HG02981 (cell line): Measurements from ENCODE around the gene CCDC149.

Source experiments
- ATAC-seq: cut with Tn5 transposase; IDR thresholded peaks from one replicate; pipeline ENCODE4 v1.9.1; 2021; ENCODE audit warnings: mild to moderate bottlenecking, moderate library complexity; ENCODE audit not compliant: unreplicated experiment

The CCDC149 gene

GRCh38 chr4:24845132-24845531, 67.7 kb downstream of the CCDC149 start:
- ATAC-seq = no peak

- no peak for ATAC-seq
These were observed 69.7 kb downstream of the CCDC149 start for GRCh38 chr4:24843096-24843495.

DNA sequence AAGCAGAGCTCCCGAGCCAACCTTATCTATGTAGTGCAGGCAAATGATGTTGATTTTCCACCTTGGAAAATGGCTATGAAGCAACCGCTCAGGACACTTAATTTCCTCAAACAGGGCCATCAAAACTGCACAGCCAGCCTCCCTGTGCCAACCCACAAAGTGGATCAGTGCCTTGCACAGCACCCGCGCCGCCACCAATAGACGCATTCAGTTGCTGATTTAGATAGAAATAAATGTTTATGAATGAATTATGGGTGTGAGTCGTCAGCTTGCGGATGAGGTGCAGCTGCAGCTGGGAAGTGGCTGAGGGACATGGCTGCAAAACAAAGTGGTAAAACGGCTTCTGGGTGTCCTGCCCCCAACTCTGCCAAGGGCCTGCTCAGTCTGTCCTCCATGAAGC, 70.5 kb downstream of the CCDC149 start:
- ATAC-seq = no peak

DNA sequence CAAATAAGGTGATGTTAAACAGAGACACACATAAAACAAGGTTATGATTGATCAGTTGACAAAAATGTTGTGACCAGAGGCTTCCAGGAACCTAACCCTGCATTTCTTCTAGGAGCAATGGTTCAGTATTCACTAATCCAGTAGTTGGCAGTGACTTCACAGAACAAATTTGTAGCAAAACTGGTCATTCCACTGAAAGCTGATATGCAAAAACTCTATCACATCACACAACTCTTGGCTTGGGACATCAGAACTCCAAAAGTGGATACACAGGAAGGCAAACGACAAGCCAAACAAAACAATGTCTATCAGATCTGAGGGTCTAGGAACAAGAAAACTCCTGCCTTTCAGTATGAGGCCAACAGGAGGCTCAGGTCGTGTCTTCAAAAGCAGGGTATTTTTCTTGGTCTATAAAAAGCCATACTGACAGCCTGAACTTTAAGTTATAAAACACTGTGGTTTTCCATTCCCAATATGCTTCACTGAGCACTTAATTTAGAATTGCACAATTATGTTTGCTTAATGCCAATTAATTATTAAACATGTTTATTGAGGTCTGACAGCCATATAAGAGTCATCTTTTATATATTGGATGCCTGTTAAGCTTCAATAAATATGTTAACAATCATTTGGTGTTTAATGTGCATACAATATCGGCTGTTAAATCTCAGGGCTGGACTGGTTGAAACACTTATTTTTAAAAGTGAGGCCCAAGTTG, 71.9 kb downstream of the CCDC149 start:
- no peak for ATAC-seq

GRCh38 chr4:24840362-24840761, 72.5 kb downstream of the CCDC149 start:
- no peak for ATAC-seq

DNA sequence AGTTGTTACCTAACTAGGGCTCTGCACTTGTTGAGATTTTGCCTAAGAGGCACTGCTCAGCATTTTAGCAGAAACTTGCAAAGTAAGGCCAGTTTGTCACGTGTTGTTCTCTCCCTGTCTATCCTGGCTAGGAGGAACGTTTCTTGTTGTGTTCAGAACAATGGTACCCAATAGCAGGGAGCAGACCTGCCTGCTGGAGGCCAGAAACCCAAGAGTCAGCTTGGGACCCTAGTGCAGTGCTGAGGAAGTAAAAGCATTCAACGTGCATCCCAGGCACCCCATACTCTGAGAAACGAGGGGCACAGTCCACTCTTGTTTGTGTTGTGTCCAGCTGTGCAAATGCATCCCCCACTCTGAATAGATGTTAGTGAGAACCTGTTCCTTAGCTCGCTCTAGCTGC, 75.1 kb downstream of the CCDC149 start:
- no peak for ATAC-seq

GRCh38 chr4:24837336-24837735, 75.5 kb downstream of the CCDC149 start:
- ATAC-seq = no peak

DNA sequence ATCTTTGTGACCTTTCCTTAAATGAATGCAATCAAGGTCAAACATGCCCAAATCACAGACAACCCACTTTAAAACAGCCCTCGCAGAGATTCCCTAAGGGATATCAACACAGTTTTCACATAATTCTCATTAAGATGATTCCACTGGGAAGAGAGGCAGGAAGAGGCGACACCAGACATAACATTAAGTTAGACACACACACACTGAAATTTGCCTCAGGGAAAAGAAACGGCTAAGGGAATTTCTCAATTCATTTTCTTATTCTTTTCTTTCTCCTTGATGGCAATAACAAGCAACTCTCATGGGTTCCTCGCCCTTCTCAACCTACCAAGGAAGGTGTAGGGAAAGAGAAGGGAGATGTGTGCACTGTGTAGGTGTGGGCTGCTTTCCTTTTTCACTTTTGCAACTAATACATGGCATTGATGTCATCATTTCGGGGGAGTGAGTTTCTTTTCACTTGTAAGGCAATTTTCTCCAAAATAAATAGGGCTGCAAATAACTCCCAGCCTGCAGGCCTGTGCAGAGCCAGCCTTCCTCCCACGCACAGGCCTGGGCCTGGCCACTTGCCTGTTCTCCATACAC, 76.1 kb downstream of the CCDC149 start:
- no peak for ATAC-seq

GRCh38 chr4:24835696-24836095, 77.1 kb downstream of the CCDC149 start:
- no peak for ATAC-seq

GRCh38 chr4:24831637-24832036, 81.2 kb downstream of the CCDC149 start:
- ATAC-seq = no peak

GRCh38 chr4:24824720-24825119, 88.1 kb downstream of the CCDC149 start:
- no peak for ATAC-seq

DNA sequence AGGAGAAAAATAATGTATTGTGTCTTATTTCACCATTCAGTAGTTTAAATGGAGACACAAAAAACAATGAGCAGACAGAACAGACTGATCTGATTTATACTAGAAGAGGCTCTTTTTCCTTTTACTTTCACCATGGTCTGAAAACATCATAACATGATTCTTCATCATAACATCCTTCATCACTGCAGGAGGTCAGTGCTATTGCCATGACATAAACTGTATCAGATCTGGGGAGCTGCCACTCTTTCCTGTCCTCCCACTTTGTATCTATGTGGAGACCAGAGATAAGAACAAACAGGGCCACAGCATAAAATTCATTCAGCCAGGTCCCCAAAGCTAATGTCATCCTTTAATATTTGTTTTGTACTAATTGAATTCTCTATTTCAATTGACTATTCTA, 92.3 kb downstream of the CCDC149 start:
- no peak for ATAC-seq

DNA sequence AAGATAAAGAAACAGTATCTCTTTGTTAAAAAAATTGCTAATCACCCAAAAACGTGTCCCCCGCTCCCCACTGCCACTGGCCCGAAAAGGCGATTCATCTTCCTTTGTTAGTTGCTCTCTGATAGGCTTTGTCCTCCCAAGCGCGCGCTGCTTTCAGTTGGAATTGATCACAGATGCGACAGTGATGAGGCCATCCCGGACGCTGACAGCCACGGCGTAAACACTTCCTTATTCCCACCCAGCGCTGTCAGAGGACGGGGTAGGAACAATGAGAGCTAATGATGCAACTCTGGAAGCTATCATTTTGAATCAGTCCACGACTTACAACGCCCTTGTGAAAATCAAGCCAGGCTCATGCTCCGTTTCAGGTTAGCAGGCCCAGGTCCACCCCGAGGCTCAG, 96.0 kb downstream of the CCDC149 start:
- no peak for ATAC-seq

GRCh38 chr4:24813732-24814131, 99.1 kb downstream of the CCDC149 start:
- ATAC-seq = no peak

- no peak for ATAC-seq
These were observed 101.8 kb downstream of the CCDC149 start for GRCh38 chr4:24810871-24811631.

- ATAC-seq = no peak
These were observed 102.9 kb downstream of the CCDC149 start for GRCh38 chr4:24809815-24810405.

- no peak for ATAC-seq
These were observed 103.5 kb downstream of the CCDC149 start for GRCh38 chr4:24809376-24809775.

DNA sequence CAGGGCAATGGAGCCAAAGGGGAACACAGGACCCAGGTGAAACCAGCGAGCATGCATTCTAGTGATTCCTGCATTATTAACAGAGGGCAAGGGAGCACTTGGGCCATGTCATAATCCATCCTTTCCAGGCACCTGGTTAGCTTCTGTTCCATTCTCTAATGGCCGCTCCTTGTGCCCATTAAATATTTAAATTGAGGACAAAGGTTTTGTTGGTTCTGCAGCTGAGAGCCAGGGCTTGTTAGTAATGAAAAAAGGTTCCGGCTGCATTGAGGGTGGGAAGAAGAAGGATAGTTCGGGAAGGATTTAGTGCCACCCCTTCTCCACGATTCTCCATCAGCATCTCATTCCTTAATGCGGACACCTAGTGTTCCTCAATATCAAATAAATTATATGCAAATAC, 103.9 kb downstream of the CCDC149 start:
- ATAC-seq = no peak

DNA sequence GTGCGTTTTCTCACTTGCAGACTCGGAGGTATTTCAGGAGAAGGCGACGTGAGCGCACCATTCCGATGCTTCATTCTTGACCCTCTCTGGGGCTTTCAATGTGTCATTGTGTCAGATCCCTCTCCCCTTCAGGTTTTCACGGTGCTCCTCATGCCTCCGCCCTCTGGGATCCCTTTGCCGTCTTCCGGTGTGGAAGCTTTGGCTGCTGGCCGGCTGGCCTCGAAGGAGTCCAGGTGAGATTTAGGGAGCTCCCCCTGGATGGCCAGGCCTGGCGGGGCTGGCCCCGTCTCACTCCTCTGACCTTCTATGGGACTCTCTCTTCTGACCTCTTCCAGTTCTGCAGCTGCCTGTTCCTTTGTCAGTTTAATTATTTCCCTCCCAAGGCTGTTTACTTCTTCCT, 104.6 kb downstream of the CCDC149 start:
- no peak for ATAC-seq

DNA sequence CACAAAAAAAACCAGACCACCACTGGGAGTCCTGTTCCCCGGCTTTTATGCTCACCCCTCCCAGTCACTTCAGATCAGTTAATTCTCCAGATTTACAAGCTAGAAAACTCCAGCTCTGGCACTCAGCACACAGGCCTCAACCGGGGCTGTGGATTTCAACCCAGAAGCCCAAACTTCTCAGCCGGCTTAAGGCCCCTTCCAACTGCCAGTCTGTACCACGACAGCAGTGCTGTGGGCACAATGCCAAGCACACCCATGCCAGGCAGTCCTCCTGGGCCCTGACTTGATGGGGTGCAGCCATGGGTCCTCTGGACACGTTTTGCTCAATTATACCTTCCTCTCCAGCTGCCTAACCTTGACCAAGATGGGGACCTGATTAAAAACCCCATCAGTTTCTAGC, 105.2 kb downstream of the CCDC149 start:
- ATAC-seq = no peak

DNA sequence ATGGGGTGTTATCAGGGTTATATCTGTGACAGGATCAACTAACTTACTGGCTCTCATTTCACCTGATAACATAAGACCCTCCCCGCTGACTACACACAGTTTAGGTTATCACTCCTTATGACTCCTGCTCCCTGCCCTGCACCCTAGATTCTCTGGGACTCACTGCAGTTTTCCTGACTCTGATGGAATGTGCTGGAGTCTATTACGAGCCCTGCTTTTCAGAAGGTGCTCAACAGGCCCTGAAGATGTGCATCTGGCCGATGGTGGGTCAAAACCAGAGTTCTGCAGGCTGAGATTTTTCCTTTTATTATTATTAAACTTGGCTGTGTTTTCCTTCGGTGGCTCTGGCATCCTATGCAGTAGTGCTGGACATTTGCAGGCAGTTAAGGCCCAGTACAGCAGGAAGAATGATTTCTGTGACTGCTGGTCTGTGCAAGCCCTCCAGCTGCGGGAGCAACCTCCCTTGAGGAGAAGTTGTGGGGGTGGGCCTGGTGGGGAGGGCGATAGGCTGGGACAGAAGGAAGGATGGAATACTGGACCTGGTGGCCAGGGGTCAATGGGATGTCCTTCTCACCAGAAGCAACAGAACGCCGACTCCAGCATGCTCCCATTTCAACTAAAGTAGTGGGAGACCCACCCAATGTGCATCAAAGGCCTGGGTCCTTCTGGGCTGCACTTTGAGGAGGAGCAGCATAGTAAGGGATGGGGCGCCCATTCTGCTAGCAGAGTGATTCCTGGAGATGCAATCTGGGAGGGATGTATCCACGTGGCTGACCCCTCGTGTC, 106.4 kb downstream of the CCDC149 start:
- ATAC-seq = no peak
